Dendritic cell treated with granulocyte-macrophage colony-stimulating factor and Interleukin-4, amounts not matched to agents 40 ng/mL and 50 ng/mL, for 4 days (primary cell): ENCODE data around the gene TSPAN5.
"Not testable (repeated sequence)": the region's sequence is repeated elsewhere in the genome, so short reads cannot be mapped to it uniquely, and the experiment has no call there.

Experiments
- H3K27ac Mint-ChIP-seq: one replicate; pipeline ENCODE4 v1.8.0; 2022; ENCODE audit warnings: mild to moderate bottlenecking, mixed read lengths
- H3K27me3 Mint-ChIP-seq: one replicate; pipeline ENCODE4 v1.8.0; 2022; ENCODE audit warnings: mild to moderate bottlenecking, mixed read lengths
- H3K36me3 Mint-ChIP-seq: one replicate; pipeline ENCODE4 v1.8.0; 2022; ENCODE audit warnings: low read depth, mixed read lengths
- H3K4me1 Mint-ChIP-seq: one replicate; pipeline ENCODE4 v1.8.0; 2022; ENCODE audit warnings: low read depth, mixed read lengths
- H3K4me3 Mint-ChIP-seq: one replicate; pipeline ENCODE4 v1.8.0; 2022; ENCODE audit warnings: mild to moderate bottlenecking, moderate library complexity, mixed read lengths
- H3K9me3 Mint-ChIP-seq: one replicate; pipeline ENCODE4 v1.8.0; 2022; ENCODE audit warnings: mixed read lengths
- intact Hi-C: fragments of 100-400 bp; cut with micrococcal nuclease; formaldehyde crosslinking; loops from one replicate; pipeline ENCODE4 v1.15.0; 2022

The TSPAN5 gene

DNA sequence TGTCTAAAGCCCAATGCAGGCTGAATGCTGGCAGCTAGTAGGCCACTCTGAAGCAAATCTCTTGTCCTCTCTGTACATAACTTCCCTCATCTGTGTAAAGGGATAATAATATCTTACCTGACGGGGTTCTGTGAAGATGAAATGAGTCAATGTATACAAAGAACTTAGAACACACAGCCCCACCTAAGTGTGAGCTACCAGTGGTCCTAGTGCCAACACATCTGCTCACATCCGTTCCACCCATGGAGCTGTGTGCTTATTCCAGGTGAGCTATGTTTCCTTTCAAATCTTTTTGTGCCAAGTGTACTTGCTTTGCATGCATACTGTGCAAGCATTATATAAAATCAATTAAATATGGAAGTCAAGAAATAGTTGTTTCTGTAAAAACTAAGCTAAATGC lies 116.4 kb downstream of the TSPAN5 start:
- H3K27me3 Mint-ChIP-seq = no peaks in the 10 kb centered on the region
- H3K27ac Mint-ChIP-seq = no peak overlapping the region
- no peak overlapping the region for H3K4me3 Mint-ChIP-seq
- intact Hi-C loops = no loop called here
- H3K9me3 Mint-ChIP-seq = no peaks in the 10 kb centered on the region
- H3K4me1 Mint-ChIP-seq = peaks cover 6% of the 10 kb centered on the region
- H3K36me3 Mint-ChIP-seq = no peaks in the 10 kb centered on the region

DNA sequence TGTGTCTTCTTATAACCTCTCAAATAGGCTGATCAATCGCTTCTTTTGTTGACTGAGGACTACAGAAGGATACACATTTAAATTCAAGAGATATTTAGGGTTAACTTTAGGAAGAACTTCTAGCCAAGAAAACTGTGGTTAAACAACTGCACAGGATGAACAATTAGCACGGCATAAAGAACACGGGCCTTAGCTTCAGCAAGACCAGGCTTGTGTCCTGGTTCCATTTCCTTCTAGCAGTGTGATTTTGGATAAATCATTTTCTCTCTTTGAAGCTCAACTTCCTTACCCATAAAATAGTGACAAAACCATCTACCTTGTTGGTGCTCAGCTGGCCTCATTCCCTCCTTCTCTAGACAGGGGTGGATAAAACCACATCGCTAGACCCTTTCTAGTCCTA lies 117.6 kb downstream of the TSPAN5 start:
- Mint-ChIP-seq H3K27ac (no peak overlapping the region), H3K36me3 (no peaks in the 10 kb centered on the region), H3K4me3 (no peak overlapping the region), H3K4me1 (peaks cover 6% of the 10 kb centered on the region), H3K27me3 (no peaks in the 10 kb centered on the region), H3K9me3 (peaks cover 2% of the 10 kb centered on the region)
- intact Hi-C loops = no loop called here

GRCh38 chr4:98539741-98540140 lies 118.7 kb downstream of the TSPAN5 start:
- Mint-ChIP-seq H3K36me3 (no peaks in the 10 kb centered on the region), H3K27me3 (no peaks in the 10 kb centered on the region), H3K4me3 (no peak overlapping the region), H3K4me1 (peaks cover 6% of the 10 kb centered on the region), H3K9me3 (peaks cover 8% of the 10 kb centered on the region), H3K27ac (no peak overlapping the region)
- intact Hi-C loops = no loop called here

DNA sequence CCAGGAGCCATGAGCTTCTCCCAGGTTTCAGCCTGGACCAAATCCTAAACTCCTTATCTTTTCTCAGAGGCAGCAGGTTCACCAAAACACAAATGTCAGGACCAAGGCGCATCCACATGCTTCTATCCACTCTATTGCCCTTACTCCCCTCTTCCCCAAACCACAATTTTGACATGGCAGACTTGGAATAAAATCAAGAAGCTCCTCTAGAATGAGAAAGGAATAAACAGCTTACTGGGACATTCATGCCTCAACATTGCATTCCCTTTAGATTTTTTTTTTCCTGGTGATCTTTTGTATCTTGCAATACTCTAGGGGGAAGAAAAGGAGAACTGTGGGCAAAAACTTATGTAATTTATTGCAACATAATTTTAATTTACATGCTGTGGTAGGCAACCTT lies 119.1 kb downstream of the TSPAN5 start:
- H3K4me3 Mint-ChIP-seq = no peak overlapping the region
- intact Hi-C loops = no loop called here
- peaks cover 8% of the 10 kb centered on the region for H3K9me3 Mint-ChIP-seq

GRCh38 chr4:98536631-98537030 lies 121.8 kb downstream of the TSPAN5 start:
- no peak overlapping the region for H3K4me3 Mint-ChIP-seq
- no peaks in the 10 kb centered on the region for H3K36me3 Mint-ChIP-seq
- intact Hi-C loops = no loop called here
- peaks cover 8% of the 10 kb centered on the region for H3K9me3 Mint-ChIP-seq
- no peaks in the 10 kb centered on the region for H3K27me3 Mint-ChIP-seq
- peaks cover 6% of the 10 kb centered on the region for H3K4me1 Mint-ChIP-seq
- no peak overlapping the region for H3K27ac Mint-ChIP-seq

More for the DNA sequence above, 119.1 kb downstream of the TSPAN5 start:
- Mint-ChIP-seq H3K27me3 (no peaks in the 10 kb centered on the region), H3K27ac (no peak overlapping the region), H3K4me1 (peaks cover 6% of the 10 kb centered on the region), H3K36me3 (no peaks in the 10 kb centered on the region)

DNA sequence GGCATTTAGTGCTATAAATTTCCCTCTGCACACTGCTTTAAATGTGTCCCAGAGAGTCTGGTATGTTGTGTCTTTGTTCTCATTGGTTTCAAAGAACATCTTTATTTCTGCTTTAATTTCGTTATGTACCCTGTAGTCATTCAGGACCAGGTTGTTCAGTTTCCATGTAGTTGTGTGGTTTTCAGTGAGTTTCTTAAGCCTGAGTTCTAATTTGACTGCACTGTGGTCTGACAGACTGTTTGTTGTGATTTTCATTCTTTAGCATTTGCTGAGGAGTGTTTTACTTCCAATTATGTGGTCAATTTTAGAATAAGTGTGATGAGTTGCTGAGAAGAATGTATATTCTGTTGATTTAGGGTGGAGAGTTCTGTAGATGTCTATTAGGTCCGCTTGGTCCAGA lies 124.3 kb downstream of the TSPAN5 start:
- intact Hi-C loops, H3K4me1 Mint-ChIP-seq, H3K4me3 Mint-ChIP-seq, H3K9me3 Mint-ChIP-seq, H3K27me3 Mint-ChIP-seq, H3K36me3 Mint-ChIP-seq, H3K27ac Mint-ChIP-seq: not testable (repeated sequence)

DNA sequence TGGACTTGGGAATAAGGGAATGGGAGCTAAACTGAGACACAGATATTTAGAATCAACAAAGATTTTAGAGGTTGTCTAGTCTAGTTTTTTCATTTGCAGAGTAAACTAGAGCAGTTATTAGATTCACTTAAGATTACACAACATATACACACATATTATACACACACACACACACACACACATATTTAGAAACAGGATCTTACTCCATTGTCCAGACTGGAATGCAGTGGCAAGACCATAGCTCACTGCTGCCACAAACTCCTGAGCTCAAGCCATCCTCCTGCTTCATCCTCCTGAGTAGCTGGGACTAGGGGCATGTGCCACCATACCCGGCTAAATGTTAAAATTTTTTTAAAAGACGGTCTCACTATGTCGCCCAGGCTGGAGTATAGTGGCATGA lies 127.8 kb downstream of the TSPAN5 start:
- H3K27ac Mint-ChIP-seq = no peak overlapping the region
- no peaks in the 10 kb centered on the region for H3K27me3 Mint-ChIP-seq
- no peaks in the 10 kb centered on the region for H3K4me1 Mint-ChIP-seq
- no peaks in the 10 kb centered on the region for H3K36me3 Mint-ChIP-seq
- H3K4me3 Mint-ChIP-seq = no peak overlapping the region
- intact Hi-C loops = no loop called here
- H3K9me3 Mint-ChIP-seq = peaks cover 3% of the 10 kb centered on the region

- Mint-ChIP-seq H3K9me3 (no peaks in the 10 kb centered on the region), H3K4me3 (no peak overlapping the region), H3K27ac (no peak overlapping the region), H3K36me3 (no peaks in the 10 kb centered on the region), H3K27me3 (no peaks in the 10 kb centered on the region), H3K4me1 (no peaks in the 10 kb centered on the region)
- intact Hi-C loops = no loop called here
Measured at GRCh38 chr4:98529970-98530569, 128.3 kb downstream of the TSPAN5 start.

GRCh38 chr4:98528882-98529281 lies 129.5 kb downstream of the TSPAN5 start:
- Mint-ChIP-seq H3K4me3 (no peak overlapping the region), H3K36me3 (no peaks in the 10 kb centered on the region), H3K27ac (no peak overlapping the region), H3K27me3 (no peaks in the 10 kb centered on the region), H3K4me1 (no peaks in the 10 kb centered on the region), H3K9me3 (no peaks in the 10 kb centered on the region)
- intact Hi-C loops = no loop called here

DNA sequence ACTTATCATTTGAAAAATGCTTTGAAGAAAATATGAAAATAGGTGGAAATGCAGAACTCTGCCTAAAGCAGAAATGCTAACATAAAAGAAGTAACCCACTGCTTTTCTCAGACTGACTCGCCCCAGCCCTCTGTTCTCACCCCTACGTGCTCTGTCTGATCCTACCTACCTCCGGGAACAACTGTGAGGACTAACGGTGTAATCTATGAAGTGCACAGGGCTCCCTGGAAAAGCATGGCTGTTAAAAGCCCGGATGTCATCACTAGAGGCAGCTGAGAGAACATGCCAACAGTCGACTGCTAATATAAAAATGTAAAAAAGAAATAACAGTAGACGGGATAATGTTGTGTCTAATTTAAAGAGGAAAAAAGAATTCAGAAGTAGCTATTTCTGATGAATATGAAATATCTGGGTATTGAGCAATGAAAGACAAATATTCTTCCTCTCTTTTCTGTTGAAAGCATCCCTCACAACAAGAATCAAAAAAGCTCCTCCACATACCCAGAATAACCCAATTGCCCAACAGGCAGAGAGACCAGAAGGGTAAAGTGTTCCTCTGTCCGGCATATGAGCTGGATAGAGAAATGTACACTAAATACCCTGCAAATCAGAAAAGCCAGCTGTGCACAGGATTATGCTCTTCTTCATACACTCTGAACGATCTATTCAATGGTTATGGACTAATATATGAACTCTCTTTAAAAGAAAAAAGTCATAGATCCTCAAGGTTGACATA lies 130.7 kb downstream of the TSPAN5 start:
- Mint-ChIP-seq H3K9me3 (no peaks in the 10 kb centered on the region), H3K36me3 (no peaks in the 10 kb centered on the region), H3K4me1 (no peaks in the 10 kb centered on the region), H3K27ac (no peak overlapping the region), H3K27me3 (no peaks in the 10 kb centered on the region), H3K4me3 (no peak overlapping the region)
- intact Hi-C loops = no loop called here

GRCh38 chr4:98524230-98524629 lies 134.2 kb downstream of the TSPAN5 start:
- Mint-ChIP-seq H3K36me3 (no peaks in the 10 kb centered on the region), H3K27me3 (no peaks in the 10 kb centered on the region), H3K4me3 (no peak overlapping the region), H3K9me3 (no peaks in the 10 kb centered on the region), H3K4me1 (no peaks in the 10 kb centered on the region), H3K27ac (no peak overlapping the region)
- intact Hi-C loops = no loop called here

- Mint-ChIP-seq H3K27me3 (no peaks in the 10 kb centered on the region), H3K9me3 (no peaks in the 10 kb centered on the region), H3K36me3 (no peaks in the 10 kb centered on the region), H3K4me3 (no peak overlapping the region), H3K27ac (no peak overlapping the region), H3K4me1 (no peaks in the 10 kb centered on the region)
- intact Hi-C loops = no loop called here
Measured at GRCh38 chr4:98522636-98523395, 135.6 kb downstream of the TSPAN5 start.

DNA sequence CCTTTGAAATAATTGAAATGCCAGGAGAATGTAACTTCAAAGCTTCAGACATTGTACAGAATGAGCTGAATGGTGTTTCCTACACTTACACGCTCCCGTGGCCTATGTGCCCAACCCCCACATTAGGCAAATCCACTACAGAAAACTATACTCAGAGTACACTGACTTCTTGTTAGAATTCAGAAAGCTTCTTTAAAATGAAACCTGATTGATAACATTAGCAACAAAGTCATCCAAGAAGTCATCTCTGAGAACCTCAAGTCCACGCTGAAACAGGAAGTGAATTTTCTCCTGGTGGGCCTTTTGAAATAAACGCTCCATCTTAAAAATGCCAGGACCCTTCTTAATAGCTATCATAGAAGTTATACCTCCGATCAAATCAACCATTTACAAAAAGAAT lies 136.3 kb downstream of the TSPAN5 start:
- Mint-ChIP-seq H3K27ac (no peak overlapping the region), H3K4me3 (no peak overlapping the region), H3K36me3 (no peaks in the 10 kb centered on the region), H3K4me1 (no peaks in the 10 kb centered on the region), H3K27me3 (no peaks in the 10 kb centered on the region), H3K9me3 (no peaks in the 10 kb centered on the region)
- intact Hi-C loops = no loop called here

- intact Hi-C loops = no loop called here
- Mint-ChIP-seq H3K4me1 (no peaks in the 10 kb centered on the region), H3K4me3 (no peak overlapping the region), H3K9me3 (no peaks in the 10 kb centered on the region), H3K27me3 (no peaks in the 10 kb centered on the region), H3K27ac (no peak overlapping the region), H3K36me3 (no peaks in the 10 kb centered on the region)
Measured at GRCh38 chr4:98521486-98521885, 136.9 kb downstream of the TSPAN5 start.
